Measurements from ENCODE around the gene HELQ.

The HELQ gene

GRCh38 chr4:83361416-83362103 is 94.1 kb downstream of the HELQ start:
- Histone ChIP-seq H3K4me1 (ENCODE audit: control insufficient read depth, low read length) (peaks cover 11% of the 10 kb centered on the region), H3K79me2 (ENCODE audit: control insufficient read depth, low read length) (no peaks in the 10 kb centered on the region), H3K4me2 (ENCODE audit: low read length) (no peak overlapping the region), H3K27me3 (ENCODE audit: control insufficient read depth, low read length) (no peaks in the 10 kb centered on the region), H4K20me1 (ENCODE audit: control insufficient read depth, insufficient read depth, low read depth, low read length) (no peaks in the 10 kb centered on the region), H3K9me3 (ENCODE audit: control insufficient read depth, insufficient read depth, low read length) (no peaks in the 10 kb centered on the region), H3K9me2 (replicated peaks; ENCODE audit: control insufficient read depth, low read length) (no peaks in the 10 kb centered on the region), H3K4me3 (ENCODE audit: low read length) (no peak overlapping the region), H3F3A (ENCODE audit: control insufficient read depth, insufficient read depth) (no peaks in the 10 kb centered on the region), H3K36me3 (ENCODE audit: control insufficient read depth, low read length) (no peaks in the 10 kb centered on the region), H3K27ac (ENCODE audit: low read depth, low read length) (no peak overlapping the region)
- TF ChIP-seq CTCF (IDR thresholded peaks at IDR 0.05; ENCODE audit: low read depth, low read length, poor library complexity, severe bottlenecking) (no peak), EZH2phosphoT487 (IDR thresholded peaks at IDR 0.05; ENCODE audit: borderline replicate concordance, low read length) (no peak)

DNA sequence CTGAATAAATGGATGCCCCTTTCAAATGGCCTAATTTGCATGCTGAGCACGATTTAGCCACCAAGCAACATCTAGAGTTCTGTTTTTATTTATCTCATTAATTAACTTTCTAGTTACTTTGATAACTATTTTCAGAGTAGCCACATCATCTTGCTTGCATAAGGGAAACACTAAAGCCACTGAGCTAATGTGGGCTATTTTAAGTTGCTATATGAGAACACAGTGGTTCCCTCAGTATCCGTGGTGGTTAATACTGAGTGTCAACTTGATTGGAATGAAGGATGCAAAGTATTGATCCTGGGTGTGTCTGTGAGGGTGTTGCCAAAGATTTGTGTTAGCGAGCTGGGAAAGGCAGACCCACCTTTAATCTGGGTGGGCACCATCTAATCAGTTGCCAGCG is 95.6 kb downstream of the HELQ start:
- no peaks in the 10 kb centered on the region for H3K9me2 ChIP-seq (replicated peaks; ENCODE audit: control insufficient read depth, low read length)
- H3K36me3 ChIP-seq (ENCODE audit: control insufficient read depth, low read length): no peaks in the 10 kb centered on the region
- H3K4me3 ChIP-seq (ENCODE audit: low read length): no peak overlapping the region
- H3K9me3 ChIP-seq (ENCODE audit: control insufficient read depth, insufficient read depth, low read length): no peaks in the 10 kb centered on the region
- H3K4me2 ChIP-seq (ENCODE audit: low read length): no peak overlapping the region
- TF ChIP-seq EZH2phosphoT487 (IDR thresholded peaks at IDR 0.05; ENCODE audit: borderline replicate concordance, low read length): no peak
- no peak for TF ChIP-seq CTCF (IDR thresholded peaks at IDR 0.05; ENCODE audit: low read depth, low read length, poor library complexity, severe bottlenecking)
- H4K20me1 ChIP-seq (ENCODE audit: control insufficient read depth, insufficient read depth, low read depth, low read length): no peaks in the 10 kb centered on the region
- no peaks in the 10 kb centered on the region for H3K27me3 ChIP-seq (ENCODE audit: control insufficient read depth, low read length)
- no peaks in the 10 kb centered on the region for H3F3A ChIP-seq (ENCODE audit: control insufficient read depth, insufficient read depth)
- peaks cover 3% of the 10 kb centered on the region; the same call in 1 of the 2 replicates for H3K4me1 ChIP-seq (ENCODE audit: control insufficient read depth, low read length)
- H3K27ac ChIP-seq (ENCODE audit: low read depth, low read length): no peak overlapping the region
- H3K79me2 ChIP-seq (ENCODE audit: control insufficient read depth, low read length): no peaks in the 10 kb centered on the region

DNA sequence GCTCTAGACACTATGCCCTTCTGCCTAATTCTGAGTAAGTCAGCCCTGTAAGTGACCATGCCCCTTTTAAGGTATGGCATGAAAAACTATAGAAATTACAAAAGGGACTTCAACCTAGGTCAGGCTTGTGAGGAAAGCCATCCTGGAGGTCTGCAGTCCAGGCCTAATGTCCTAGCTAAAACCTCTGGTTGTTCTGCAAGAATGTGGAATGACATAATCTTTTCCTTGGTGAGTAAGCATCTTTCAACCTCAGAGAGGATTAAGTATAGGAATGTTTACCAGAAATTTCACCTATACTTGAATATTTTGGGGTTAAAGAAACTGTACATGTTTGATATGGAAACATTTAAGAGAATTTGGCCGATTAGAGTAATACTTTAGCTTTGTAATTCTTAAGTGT is 97.2 kb downstream of the HELQ start:
- Histone ChIP-seq H3K4me1 (ENCODE audit: control insufficient read depth, low read length) (peaks cover 3% of the 10 kb centered on the region; the same call in 1 of the 2 replicates), H3K27ac (ENCODE audit: low read depth, low read length) (no peak overlapping the region), H3K27me3 (ENCODE audit: control insufficient read depth, low read length) (no peaks in the 10 kb centered on the region), H3K4me3 (ENCODE audit: low read length) (no peak overlapping the region), H3K79me2 (ENCODE audit: control insufficient read depth, low read length) (no peaks in the 10 kb centered on the region), H3K9me3 (ENCODE audit: control insufficient read depth, insufficient read depth, low read length) (0 out of 2 replicates have a peak, but pooled peaks cover 5% of the 10 kb centered on the region), H3K4me2 (ENCODE audit: low read length) (no peak overlapping the region), H3K36me3 (ENCODE audit: control insufficient read depth, low read length) (no peaks in the 10 kb centered on the region), H3F3A (ENCODE audit: control insufficient read depth, insufficient read depth) (no peaks in the 10 kb centered on the region), H4K20me1 (ENCODE audit: control insufficient read depth, insufficient read depth, low read depth, low read length) (no peaks in the 10 kb centered on the region), H3K9me2 (replicated peaks; ENCODE audit: control insufficient read depth, low read length) (no peaks in the 10 kb centered on the region)
- TF ChIP-seq EZH2phosphoT487 (IDR thresholded peaks at IDR 0.05; ENCODE audit: borderline replicate concordance, low read length): no peak
- no peak for TF ChIP-seq CTCF (IDR thresholded peaks at IDR 0.05; ENCODE audit: low read depth, low read length, poor library complexity, severe bottlenecking)
